A549 treated with dexamethasone at 1 μM for 4 hours (cell line): Measurements from ENCODE around the gene GIPR. TPM values are rescaled to one million over a fixed set of nuclear protein-coding genes. Genes with fewer than 3 reads are reported as not detected.

ENCODE experiments used
- total RNA-seq: library from RNA; stranded (reverse); fragments of 200-300 nt; extraction: Qiagen RNA extraction; gene quantifications from 5 replicates; pipeline ENCODE4 v1.2.3, GENCODE V29; 2022

Gene GIPR, protein sequence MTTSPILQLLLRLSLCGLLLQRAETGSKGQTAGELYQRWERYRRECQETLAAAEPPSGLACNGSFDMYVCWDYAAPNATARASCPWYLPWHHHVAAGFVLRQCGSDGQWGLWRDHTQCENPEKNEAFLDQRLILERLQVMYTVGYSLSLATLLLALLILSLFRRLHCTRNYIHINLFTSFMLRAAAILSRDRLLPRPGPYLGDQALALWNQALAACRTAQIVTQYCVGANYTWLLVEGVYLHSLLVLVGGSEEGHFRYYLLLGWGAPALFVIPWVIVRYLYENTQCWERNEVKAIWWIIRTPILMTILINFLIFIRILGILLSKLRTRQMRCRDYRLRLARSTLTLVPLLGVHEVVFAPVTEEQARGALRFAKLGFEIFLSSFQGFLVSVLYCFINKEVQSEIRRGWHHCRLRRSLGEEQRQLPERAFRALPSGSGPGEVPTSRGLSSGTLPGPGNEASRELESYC
- 1.4 to 4.1 TPM (median 2.4 TPM) in 5 replicates for total RNA-seq

DNA sequence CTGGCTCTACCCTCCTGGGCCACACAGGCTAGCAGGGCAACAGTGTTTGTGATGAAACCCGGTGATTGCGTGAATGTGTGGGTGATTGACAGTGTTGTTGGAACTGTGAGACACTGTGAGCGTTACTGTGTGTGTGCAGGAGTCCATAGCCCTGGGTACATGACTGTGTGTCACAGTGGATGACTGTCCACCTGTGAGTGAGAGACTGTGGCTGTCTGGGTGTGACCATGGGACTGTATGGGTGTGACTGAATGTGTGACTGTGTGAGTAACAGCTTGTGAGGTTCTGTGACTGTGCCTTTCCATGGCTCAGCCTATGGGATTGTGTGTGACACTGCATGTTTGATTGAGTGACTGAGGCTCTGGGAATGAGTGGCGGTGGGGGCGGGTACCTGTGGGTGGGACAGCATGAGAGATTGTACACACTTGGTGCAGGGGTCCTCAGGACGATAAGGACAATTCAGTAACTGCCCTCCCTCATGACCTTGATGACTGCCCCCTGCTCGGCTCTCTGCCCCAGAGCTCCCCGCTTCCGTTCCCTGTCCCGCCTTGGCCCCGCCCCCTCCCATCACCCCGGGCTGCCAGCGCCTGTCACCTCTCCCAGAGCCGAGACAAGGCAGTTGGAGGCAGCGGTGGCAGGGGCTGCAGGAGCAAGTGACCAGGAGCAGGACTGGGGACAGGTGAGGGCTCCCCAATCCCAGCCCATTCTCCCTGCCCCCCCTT lies at the start of gene GIPR:
TSS of gene GIPR (plus strand) at position 602 of the 722 bp plus-strand sequence. CDS start 1,300 bp downstream, outside the sequence.

DNA sequence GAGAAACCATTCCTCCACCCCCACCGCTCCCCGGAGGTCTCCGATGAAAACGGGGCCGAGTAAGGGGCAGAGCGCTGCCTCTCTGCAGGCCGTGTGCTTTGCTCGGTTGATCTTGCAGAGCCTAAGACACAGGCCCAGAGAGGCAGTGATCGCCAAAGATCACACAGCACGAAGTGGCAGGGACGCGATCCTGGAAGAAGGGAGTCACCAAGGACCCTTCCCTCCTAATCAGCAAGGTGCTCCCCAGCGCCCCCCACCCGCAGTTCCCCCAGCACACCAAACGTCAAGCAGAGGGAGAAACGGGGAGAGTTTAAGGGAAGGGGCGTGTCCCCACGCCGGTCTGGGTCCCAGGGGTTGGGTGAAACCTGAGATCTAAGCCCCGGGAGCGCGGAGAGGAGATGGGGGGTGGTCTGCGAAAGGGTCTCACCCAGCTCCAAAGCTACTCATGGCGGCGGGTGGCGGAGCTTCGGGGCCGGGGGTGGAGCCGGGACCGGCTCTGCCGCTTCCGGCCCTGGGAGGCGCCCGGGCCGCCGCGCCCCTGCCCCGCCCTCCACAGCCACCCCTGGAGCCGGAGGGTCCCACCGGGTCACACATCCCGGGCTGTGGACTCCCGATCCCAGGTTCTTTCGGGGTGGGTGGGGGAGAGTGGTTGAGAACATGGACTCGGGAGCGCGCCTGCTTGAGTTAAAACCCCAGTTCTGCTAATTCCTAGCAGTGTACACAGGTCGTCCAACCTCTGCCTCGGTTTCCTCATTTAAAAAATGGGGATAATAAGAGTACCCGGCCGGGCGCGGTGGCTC lies 28.9 kb upstream of the GIPR start, which contains the start of gene EML2:
TSS of gene EML2 (minus strand) at position 468 of the 800 bp plus-strand sequence. CDS start at position 447, 21 bp downstream.

DNA sequence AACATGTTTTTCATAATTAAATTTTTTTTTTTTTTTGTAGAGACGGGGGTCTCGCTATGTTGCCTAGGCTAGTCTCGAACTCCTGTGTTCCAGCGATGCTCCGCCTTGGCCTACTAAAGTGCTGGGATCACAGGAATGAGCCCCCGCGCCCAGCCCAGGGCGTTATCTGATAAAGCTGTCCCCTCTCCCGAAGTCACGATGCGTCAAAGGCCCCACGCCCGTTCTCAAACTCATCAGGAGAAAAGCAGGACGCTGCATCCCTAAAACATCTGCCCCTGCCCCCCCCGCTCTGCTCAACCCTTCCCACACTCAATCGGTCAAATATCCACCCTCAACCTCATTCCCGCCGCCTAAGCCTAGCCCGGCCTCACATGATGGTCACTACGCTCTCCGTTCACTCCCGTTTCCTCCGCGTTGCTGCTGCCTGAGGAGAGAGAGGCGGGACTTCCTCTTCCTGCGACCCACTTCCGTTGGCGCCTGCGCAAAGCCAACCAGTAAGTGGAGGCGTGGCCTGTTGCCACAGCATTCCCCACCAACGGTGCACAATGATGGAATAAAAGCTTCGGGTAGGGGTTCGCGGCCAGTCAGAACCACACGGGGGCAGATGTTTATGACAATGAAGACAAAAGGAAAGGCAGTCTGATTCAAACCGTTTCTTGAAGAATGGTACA lies 23.6 kb downstream of the GIPR start, which contains the start of gene SNRPD2:
TSS of gene SNRPD2 (minus strand) at position 438 of the 671 bp plus-strand sequence. CDS start at position 373, 65 bp downstream.

DNA sequence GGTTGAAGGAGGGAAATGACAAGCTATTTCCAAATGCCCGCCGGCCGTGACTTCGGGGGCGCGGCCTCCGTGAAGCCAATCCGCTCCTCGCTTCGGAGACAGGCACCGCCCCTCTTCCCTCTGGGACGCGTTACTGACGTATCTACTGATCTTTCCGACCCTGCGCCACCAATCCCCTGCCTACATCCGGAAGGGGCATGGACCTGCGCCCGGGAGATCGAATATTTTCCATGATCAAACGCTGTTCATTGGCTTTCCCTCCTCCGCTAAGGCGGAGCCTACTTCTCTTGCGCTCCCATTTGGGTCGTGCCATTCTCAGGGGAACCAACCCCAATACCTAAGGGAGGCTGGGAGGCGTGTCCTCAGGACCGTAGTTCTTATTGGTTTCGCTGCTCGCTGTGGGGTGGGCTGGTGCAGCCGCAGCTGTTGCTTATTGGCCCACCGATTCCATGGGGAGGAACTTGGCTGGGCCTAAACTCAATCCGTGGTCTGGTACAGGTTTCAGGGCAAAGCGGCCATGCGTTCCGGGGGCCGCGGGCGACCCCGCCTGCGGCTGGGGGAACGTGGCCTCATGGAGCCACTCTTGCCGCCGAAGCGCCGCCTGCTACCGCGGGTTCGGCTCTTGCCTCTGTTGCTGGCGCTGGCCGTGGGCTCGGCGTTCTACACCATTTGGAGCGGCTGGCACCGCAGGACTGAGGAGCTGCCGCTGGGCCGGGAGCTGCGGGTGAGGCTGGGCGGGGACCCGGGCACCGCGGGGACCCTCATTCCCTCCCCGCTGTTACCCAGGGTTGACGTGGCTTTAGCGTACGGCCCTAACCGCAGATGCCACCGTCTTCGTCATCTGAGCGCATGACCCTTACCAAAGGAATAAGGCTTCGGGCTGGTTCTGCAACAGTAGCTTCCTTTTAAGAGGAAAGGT lies 24.4 kb downstream of the GIPR start, which contains the start of gene QPCTL:
TSS of gene QPCTL (plus strand) at position 480 of the 919 bp plus-strand sequence. CDS start at position 518, 38 bp downstream.

DNA sequence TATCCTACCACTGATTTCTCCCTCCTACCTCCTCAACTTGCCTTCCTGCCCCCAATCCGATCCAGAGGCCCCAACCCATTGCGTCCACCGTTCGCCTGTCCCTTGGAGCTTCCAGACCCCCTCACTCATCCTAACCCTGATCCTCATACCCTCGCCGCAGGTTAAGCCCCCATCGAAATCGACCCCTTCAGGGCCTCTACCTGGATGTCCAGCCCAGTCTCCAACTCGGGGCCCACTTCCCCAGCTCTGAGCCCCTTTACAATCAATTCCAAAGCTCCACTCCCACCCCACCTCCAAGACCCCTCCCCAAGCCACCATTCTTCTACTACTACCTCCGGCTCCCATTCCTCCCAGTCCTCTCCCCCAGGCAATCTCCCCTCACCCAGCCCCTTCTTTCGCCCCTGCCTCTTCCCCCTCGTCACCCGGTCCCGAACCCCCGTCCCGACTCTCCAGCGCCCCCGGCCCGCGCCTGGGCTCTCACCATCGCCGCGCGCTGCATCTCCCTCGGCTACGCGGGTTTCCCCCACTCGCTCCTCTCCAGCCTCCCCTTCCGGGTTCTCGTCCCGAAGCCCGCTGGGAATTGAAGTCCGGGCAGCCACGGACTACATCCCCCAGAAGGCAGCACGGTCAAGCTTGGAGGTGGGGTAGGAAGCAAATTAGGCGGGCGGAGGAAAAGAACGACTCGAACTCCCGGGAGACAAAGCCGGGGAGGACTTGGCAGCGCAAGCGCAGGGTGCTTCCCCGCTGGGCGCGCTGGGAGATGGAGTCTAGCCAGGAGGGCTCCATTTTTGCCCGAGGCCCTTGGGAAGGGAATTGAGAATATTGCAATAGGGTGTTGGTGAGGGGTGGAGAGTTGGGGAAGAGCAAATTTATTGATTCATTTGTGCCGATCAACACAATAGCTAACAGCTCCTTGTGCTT lies 62.6 kb downstream of the GIPR start, which contains the start of gene FBXO46:
TSS of gene FBXO46 (minus strand) at position 529 of the 921 bp plus-strand sequence. CDS start 17,401 bp downstream, outside the sequence.

Other genes with a start within 250 kb of the GIPR start
- 149 to 178 TPM (median 171 TPM) in 5 replicates for gene ERCC1, start 244.3 kb upstream of the GIPR start, total RNA-seq
- gene FOSB, start 200.2 kb upstream of the GIPR start, total RNA-seq = 8.6 to 13.4 TPM (median 11.1 TPM) in 5 replicates
- gene RTN2, start 171.2 kb upstream of the GIPR start, total RNA-seq = 10.8 to 17.9 TPM (median 13.1 TPM) in 5 replicates
- gene PPM1N, start 169.8 kb upstream of the GIPR start, total RNA-seq = 6.0 to 7.2 TPM (median 6.8 TPM) in 5 replicates
- 226 to 268 TPM (median 254 TPM) in 5 replicates for gene VASP, start 160.7 kb upstream of the GIPR start, total RNA-seq
- 11.7 to 21.3 TPM (median 20.2 TPM) in 5 replicates for gene OPA3, start 83.4 kb upstream of the GIPR start, total RNA-seq
- gene GPR4, start 66.0 kb upstream of the GIPR start, total RNA-seq = 0.25 to 0.58 TPM (median 0.36 TPM) in 5 replicates
- 19.7 to 25.5 TPM (median 24.2 TPM) in 5 replicates for gene EML2, start 28.8 kb upstream of the GIPR start, total RNA-seq
- gene SNRPD2, start 23.7 kb downstream of the GIPR start, total RNA-seq = 660 to 1,062 TPM (median 681 TPM) in 5 replicates
- gene QPCTL, start 24.4 kb downstream of the GIPR start, total RNA-seq = 7.4 to 8.9 TPM (median 8.4 TPM) in 5 replicates
- gene FBXO46, start 62.7 kb downstream of the GIPR start, total RNA-seq = 7.0 to 12.9 TPM (median 10.9 TPM) in 5 replicates
- gene MEIOSIN, start 65.2 kb downstream of the GIPR start, total RNA-seq = 0.02 to 0.09 TPM (median 0.05 TPM) in 5 replicates
- gene SIX5, start 101.0 kb downstream of the GIPR start, total RNA-seq = 13.3 to 26.4 TPM (median 25.2 TPM) in 5 replicates
- gene DMPK, start 114.3 kb downstream of the GIPR start, total RNA-seq = 24.2 to 45.1 TPM (median 38.9 TPM) in 5 replicates
- 16.2 to 37.1 TPM (median 33.7 TPM) in 5 replicates for gene DMWD, start 124.6 kb downstream of the GIPR start, total RNA-seq
- gene RSPH6A, start 147.1 kb downstream of the GIPR start, total RNA-seq = 0.04 TPM in 2 of 5 replicates, not detected in the others
- gene SYMPK, start 194.9 kb downstream of the GIPR start, total RNA-seq = 44.8 to 77.4 TPM (median 74.5 TPM) in 5 replicates
- 0.51 to 0.93 TPM (median 0.73 TPM) in 5 replicates for gene FOXA3, start 196.1 kb downstream of the GIPR start, total RNA-seq
- gene IRF2BP1, start 217.9 kb downstream of the GIPR start, total RNA-seq = 20.8 to 37.5 TPM (median 33.3 TPM) in 5 replicates
- gene MYPOP, start 234.4 kb downstream of the GIPR start, total RNA-seq = 5.6 to 10.4 TPM (median 9.7 TPM) in 5 replicates
- gene NANOS2, start 246.6 kb downstream of the GIPR start, total RNA-seq = 0.07 TPM in 1 of 5 replicates, not detected in the others